HG02678 (cell line): Measurements from ENCODE around the gene SPNS2.

Experiments used
- ATAC-seq: cut with Tn5 transposase; IDR thresholded peaks from one replicate; pipeline ENCODE4 v1.9.1; 2021; ENCODE audit warnings: mild to moderate bottlenecking, moderate library complexity; ENCODE audit not compliant: unreplicated experiment

Gene SPNS2

DNA sequence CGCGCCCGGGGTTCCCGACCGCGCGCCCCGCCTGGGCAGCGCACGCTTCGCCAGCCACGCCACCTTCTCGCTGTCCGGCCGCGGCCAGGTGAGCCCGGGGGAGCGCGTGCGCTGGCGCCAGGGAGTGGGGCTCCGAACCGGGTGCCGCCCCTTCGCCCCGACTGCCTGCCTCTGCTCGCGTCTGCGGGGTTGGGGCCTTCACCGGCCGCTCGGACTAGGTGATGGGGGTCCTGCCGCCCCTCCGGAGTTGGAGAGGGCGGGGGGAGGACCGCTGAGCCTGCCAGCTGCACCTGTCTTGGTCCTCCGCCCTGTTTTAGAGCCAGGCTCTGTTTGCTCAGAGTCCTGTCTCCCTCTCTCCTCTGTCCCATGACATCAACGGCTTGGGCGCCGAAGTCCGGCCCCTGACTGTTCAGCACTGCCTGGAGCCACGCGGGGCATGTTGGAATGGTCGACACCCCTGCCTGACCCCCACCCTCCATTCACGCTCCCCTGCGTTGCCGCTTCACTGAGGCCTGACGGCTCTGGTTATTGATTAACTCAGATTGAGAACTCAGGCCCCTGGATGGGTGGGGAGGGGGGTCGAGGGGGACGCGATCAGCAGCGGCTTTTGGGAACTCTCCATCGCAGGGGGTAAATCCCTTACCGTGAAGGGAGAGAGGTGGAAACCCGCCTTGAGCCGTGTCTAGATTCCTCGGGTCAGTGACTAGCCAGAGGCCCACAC is 86.4 kb downstream of the SPNS2 start:
- ATAC-seq: no peak

DNA sequence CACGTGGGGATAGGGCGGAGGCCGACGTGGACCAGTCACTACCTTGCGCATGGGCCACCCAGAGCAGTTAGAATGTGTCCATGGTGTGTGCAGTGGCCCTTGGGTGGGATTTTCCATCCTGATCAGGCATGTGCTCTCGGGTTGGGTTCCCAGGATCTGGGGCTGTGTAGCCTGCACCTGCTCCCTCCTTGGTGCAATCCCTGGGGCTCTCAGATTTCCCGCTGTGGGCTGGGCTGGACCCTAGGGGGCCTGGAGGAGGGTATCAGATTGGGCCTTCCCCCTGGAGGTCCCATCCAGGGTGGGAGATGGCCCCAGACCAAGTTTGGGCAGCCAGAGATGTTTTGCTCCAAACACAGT is 86.9 kb downstream of the SPNS2 start:
- ATAC-seq: no peak

DNA sequence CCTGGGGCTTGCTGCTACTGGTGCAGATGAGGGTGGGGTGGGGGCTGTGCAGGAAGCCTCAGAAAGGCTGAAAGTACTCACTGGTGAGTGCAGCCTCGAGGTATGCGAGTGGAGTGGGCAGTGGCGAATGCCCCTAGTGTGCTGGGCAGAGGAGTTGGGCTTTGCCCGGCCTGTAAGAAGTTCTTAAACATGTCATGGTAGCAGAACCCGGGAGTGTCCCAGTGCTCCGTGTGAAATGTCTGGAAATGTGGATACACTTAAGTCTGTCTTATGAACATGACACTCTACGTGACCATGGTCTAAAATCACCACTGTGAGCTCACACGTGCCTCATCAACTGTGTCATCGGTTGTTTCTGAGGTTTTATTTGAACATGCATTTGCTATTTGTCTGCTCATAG is 87.4 kb downstream of the SPNS2 start:
- ATAC-seq: no peak

- ATAC-seq: no peak
These were observed 88.5 kb downstream of the SPNS2 start for GRCh38 chr17:4587195-4587594.

GRCh38 chr17:4587803-4588202 is 89.1 kb downstream of the SPNS2 start:
- ATAC-seq: no peak

DNA sequence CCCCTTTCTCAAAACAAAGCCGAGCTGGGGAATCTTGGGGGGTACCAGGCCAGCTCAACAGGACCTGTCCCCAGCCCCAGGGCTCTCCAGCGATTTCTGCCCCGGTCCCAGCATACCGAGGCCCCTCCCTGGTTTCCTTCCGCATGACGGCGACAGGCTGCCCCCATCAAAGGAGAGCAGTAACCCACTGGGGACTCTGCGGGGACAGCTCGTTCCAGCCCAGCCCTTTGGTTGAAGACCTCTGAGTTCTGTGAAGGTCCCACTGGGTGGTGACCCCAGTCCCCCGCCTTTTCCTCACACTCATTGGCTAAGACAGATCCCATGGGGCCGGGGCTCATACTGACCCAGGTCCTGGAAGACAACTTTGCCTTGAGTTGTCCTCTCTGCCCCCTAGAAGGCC is 89.7 kb downstream of the SPNS2 start:
- ATAC-seq: no peak
